ENCODE measurements around the gene NMRK2. TPM values are rescaled to one million over a fixed set of nuclear protein-coding genes. Genes with fewer than 3 reads are reported as not detected.
A peak's percentile ranks its signal among the peaks of the same experiment; 100 is the strongest.
"Not testable (repeated sequence)": the region's sequence is repeated elsewhere in the genome, so short reads cannot be mapped to it uniquely, and the experiment has no call there.

NMRK2 gene
- total and polyA plus RNA-seq, 2 donors, result 0.14 to 1.1 TPM

- peaks cover 3 to 17% of the 10 kb centered on the region in 2 donors for H3K4me1 ChIP-seq (ENCODE audit: control insufficient read depth in 2 of 2, insufficient read depth in 2 of 2, low read length in 2 of 2)
- WGBS, result 94% methylated on average over 11 of the region's 11 CpGs
- H3K27me3 ChIP-seq (ENCODE audit: control insufficient read depth in 2 of 2, insufficient read depth in 1 of 2, low read length in 1 of 2), result peaks cover 0 to 10% of the 10 kb centered on the region in 2 donors
- no peak overlapping the region for H3K4me3 ChIP-seq (ENCODE audit: low read length in 2 of 2)
- no peaks in the 10 kb centered on the region for H3K9me3 ChIP-seq (ENCODE audit: control insufficient read depth in 2 of 2, insufficient read depth in 1 of 2, low read length in 1 of 2)
- H3K36me3 ChIP-seq (ENCODE audit: control insufficient read depth in 2 of 2, insufficient read depth in 2 of 2, low read length in 1 of 2), result no peaks in the 10 kb centered on the region
- DNase-seq (ENCODE audit: low read depth in 6 of 9, low spot score in 9 of 9), result no peak
- no peak overlapping the region for H3K27ac ChIP-seq (ENCODE audit: low read depth in 1 of 2, low read length in 1 of 2)
These were observed 16.4 kb downstream of the NMRK2 start for GRCh38 chr19:3949294-3949693.

DNA sequence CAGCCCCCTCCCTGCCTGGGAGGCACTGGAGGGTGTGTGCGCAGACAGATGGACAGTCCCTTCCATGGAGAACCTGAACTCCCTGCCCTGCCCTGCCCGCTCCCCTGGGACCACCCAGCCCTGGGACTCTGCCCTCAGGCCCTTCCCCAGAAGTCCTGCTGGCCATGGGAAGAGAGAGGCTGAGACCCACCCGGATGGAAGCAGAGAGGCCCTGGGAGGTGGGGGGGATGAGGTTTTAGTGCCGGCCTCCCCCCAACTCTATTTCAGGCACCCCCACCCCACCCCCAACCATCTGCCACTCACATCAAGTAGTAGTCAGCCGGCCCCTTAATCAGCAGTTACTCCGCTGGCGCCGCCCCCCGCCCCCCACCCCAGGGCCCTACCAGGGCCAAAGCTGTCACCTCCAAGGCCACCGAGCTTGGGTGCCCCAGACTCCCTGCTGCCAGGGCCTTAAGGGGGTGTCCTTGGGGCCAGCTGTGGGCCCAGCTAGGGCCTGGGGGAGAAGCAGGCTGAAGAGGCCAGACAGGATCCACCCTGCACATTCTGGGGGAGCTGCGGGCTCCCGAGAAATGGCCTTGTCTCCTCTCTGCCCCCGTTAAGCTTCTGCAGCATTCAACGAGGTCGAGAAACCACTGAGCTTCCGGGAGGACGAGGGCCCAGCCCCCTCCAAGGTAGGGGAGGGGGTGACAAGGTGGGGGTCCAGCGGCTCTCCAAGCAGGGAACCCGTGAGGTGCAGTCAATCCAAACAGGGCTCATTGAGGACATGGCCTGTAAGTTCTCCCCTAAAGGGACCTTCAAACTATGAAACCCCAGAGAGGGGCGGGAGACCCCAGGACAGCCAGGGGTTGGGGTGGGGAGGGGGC is 17.4 kb downstream of the NMRK2 start:
- H3K27ac ChIP-seq (ENCODE audit: low read depth in 1 of 2, low read length in 1 of 2), result no peak overlapping the region
- H3K4me1 ChIP-seq (ENCODE audit: control insufficient read depth in 2 of 2, insufficient read depth in 2 of 2, low read length in 2 of 2), result peaks cover 3 to 17% of the 10 kb centered on the region in 2 donors
- peak in 1 of 9 donors; percentile 44 for DNase-seq (ENCODE audit: low read depth in 6 of 9, low spot score in 9 of 9)
- 38% methylated on average over 20 of the region's 20 CpGs for WGBS
- no peaks in the 10 kb centered on the region for H3K36me3 ChIP-seq (ENCODE audit: control insufficient read depth in 2 of 2, insufficient read depth in 2 of 2, low read length in 1 of 2)
- peaks cover 0 to 10% of the 10 kb centered on the region in 2 donors for H3K27me3 ChIP-seq (ENCODE audit: control insufficient read depth in 2 of 2, insufficient read depth in 1 of 2, low read length in 1 of 2)
- no peaks in the 10 kb centered on the region for H3K9me3 ChIP-seq (ENCODE audit: control insufficient read depth in 2 of 2, insufficient read depth in 1 of 2, low read length in 1 of 2)
- H3K4me3 ChIP-seq (ENCODE audit: low read length in 2 of 2), result peak overlapping the region; percentile 34 to 52

- peak overlapping the region in 1 of 2 donors; percentile 52 for H3K27ac ChIP-seq (ENCODE audit: low read depth in 1 of 2, low read length in 1 of 2)
- DNase-seq (ENCODE audit: low read depth in 6 of 9, low spot score in 9 of 9), result peak in 1 of 9 donors; percentile 22
- WGBS, result 37% methylated on average over 41 of the region's 41 CpGs
- peak overlapping the region; percentile 34 to 52 for H3K4me3 ChIP-seq (ENCODE audit: low read length in 2 of 2)
- no peaks in the 10 kb centered on the region for H3K9me3 ChIP-seq (ENCODE audit: control insufficient read depth in 2 of 2, insufficient read depth in 1 of 2, low read length in 1 of 2)
- peaks cover 3 to 17% of the 10 kb centered on the region in 2 donors for H3K4me1 ChIP-seq (ENCODE audit: control insufficient read depth in 2 of 2, insufficient read depth in 2 of 2, low read length in 2 of 2)
- peaks cover 6 to 7% of the 10 kb centered on the region in 2 donors for H3K36me3 ChIP-seq (ENCODE audit: control insufficient read depth in 2 of 2, insufficient read depth in 2 of 2, low read length in 1 of 2)
- H3K27me3 ChIP-seq (ENCODE audit: control insufficient read depth in 2 of 2, insufficient read depth in 1 of 2, low read length in 1 of 2), result peaks cover 0 to 10% of the 10 kb centered on the region in 2 donors
These were observed 18.3 kb downstream of the NMRK2 start for GRCh38 chr19:3950871-3951861.

DNA sequence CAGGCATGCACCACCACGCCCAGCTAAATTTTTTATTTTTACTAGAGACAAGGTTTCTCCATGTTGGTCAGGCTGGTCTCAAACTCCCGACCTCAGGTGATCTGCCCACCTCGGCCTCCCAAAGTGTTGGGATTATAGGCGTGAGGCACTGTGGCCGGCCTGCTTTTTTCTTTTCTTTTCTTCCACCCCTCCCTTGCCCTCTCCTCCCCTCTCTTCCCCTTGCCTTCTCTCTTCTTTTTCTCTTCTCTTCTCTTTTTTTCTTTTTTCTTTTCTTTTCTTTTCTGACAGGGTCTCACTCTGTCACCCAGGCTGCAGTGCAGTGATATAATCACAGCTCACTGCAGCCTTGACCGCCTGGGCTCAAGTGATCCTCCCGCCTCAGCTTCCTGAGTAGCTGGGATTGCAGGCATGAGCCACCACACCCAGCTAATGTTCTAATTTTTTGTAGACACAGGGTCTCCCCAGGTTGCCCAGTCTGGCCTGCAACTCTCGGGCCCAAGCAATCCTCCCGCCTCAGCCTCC is 19.9 kb downstream of the NMRK2 start:
- H3K4me1 ChIP-seq (ENCODE audit: control insufficient read depth in 2 of 2, insufficient read depth in 2 of 2, low read length in 2 of 2), result peaks cover 3 to 17% of the 10 kb centered on the region in 2 donors
- peaks cover 0 to 10% of the 10 kb centered on the region in 2 donors for H3K27me3 ChIP-seq (ENCODE audit: control insufficient read depth in 2 of 2, insufficient read depth in 1 of 2, low read length in 1 of 2)
- H3K27ac ChIP-seq (ENCODE audit: low read depth in 1 of 2, low read length in 1 of 2); DNase-seq (ENCODE audit: low read depth in 6 of 9, low spot score in 9 of 9); H3K4me3 ChIP-seq (ENCODE audit: low read length in 2 of 2); H3K9me3 ChIP-seq (ENCODE audit: control insufficient read depth in 2 of 2, insufficient read depth in 1 of 2, low read length in 1 of 2): not testable (repeated sequence)
- 95% methylated on average over 9 of the region's 9 CpGs for WGBS
- peaks cover 6 to 12% of the 10 kb centered on the region in 2 donors for H3K36me3 ChIP-seq (ENCODE audit: control insufficient read depth in 2 of 2, insufficient read depth in 2 of 2, low read length in 1 of 2)

GRCh38 chr19:3954107-3954506 is 21.2 kb downstream of the NMRK2 start:
- 97% methylated on average over 12 of the region's 12 CpGs for WGBS
- Histone ChIP-seq H3K27me3 (ENCODE audit: control insufficient read depth in 2 of 2, insufficient read depth in 1 of 2, low read length in 1 of 2) (peaks cover 0 to 10% of the 10 kb centered on the region in 2 donors), H3K9me3 (ENCODE audit: control insufficient read depth in 2 of 2, insufficient read depth in 1 of 2, low read length in 1 of 2) (no peaks in the 10 kb centered on the region), H3K27ac (ENCODE audit: low read depth in 1 of 2, low read length in 1 of 2) (no peak overlapping the region), H3K4me1 (ENCODE audit: control insufficient read depth in 2 of 2, insufficient read depth in 2 of 2, low read length in 2 of 2) (peaks cover 3 to 17% of the 10 kb centered on the region in 2 donors), H3K36me3 (ENCODE audit: control insufficient read depth in 2 of 2, insufficient read depth in 2 of 2, low read length in 1 of 2) (peaks cover 17 to 25% of the 10 kb centered on the region in 2 donors), H3K4me3 (ENCODE audit: low read length in 2 of 2) (no peak overlapping the region)
- DNase-seq (ENCODE audit: low read depth in 6 of 9, low spot score in 9 of 9), result no peak

DNA sequence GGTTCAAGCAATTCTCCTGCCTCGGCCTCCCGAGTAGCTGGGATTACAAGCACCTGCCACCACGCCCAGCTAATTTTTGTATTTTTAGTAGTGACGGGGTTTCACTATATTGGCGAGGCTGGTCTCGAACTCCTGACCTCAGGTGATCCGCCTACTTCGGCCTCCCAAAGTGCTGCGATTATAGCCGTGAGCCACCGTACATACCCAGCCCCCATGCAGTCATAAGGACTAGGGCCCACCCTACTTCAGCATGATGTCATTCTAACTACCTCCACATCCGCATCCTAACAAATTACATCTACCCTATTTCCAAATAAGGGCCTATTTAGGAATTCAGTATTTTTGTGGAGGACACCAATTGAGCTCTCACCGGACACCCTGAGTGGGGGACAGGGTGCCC is 22.4 kb downstream of the NMRK2 start:
- Histone ChIP-seq H3K4me1 (ENCODE audit: control insufficient read depth in 2 of 2, insufficient read depth in 2 of 2, low read length in 2 of 2) (peaks cover 3 to 15% of the 10 kb centered on the region in 2 donors), H3K36me3 (ENCODE audit: control insufficient read depth in 2 of 2, insufficient read depth in 2 of 2, low read length in 1 of 2) (peaks cover 26 to 37% of the 10 kb centered on the region in 2 donors)
- not testable (repeated sequence) for H3K9me3 ChIP-seq (ENCODE audit: control insufficient read depth in 2 of 2, insufficient read depth in 1 of 2, low read length in 1 of 2); H3K27ac ChIP-seq (ENCODE audit: low read depth in 1 of 2, low read length in 1 of 2); DNase-seq (ENCODE audit: low read depth in 6 of 9, low spot score in 9 of 9); H3K4me3 ChIP-seq (ENCODE audit: low read length in 2 of 2); H3K27me3 ChIP-seq (ENCODE audit: control insufficient read depth in 2 of 2, insufficient read depth in 1 of 2, low read length in 1 of 2)
- WGBS, result 92% methylated on average over 13 of the region's 13 CpGs

GRCh38 chr19:3955688-3956087 is 22.8 kb downstream of the NMRK2 start:
- 92% methylated on average over 10 of the region's 10 CpGs for WGBS
- H3K27ac ChIP-seq (ENCODE audit: low read depth in 1 of 2, low read length in 1 of 2), result no peak overlapping the region
- H3K27me3 ChIP-seq (ENCODE audit: control insufficient read depth in 2 of 2, insufficient read depth in 1 of 2, low read length in 1 of 2), result peaks cover 0 to 6% of the 10 kb centered on the region in 2 donors
- no peak for DNase-seq (ENCODE audit: low read depth in 6 of 9, low spot score in 9 of 9)
- H3K4me1 ChIP-seq (ENCODE audit: control insufficient read depth in 2 of 2, insufficient read depth in 2 of 2, low read length in 2 of 2), result peaks cover 3 to 11% of the 10 kb centered on the region in 2 donors
- no peaks in the 10 kb centered on the region for H3K9me3 ChIP-seq (ENCODE audit: control insufficient read depth in 2 of 2, insufficient read depth in 1 of 2, low read length in 1 of 2)
- H3K36me3 ChIP-seq (ENCODE audit: control insufficient read depth in 2 of 2, insufficient read depth in 2 of 2, low read length in 1 of 2), result peaks cover 30 to 40% of the 10 kb centered on the region in 2 donors
- H3K4me3 ChIP-seq (ENCODE audit: low read length in 2 of 2), result no peak overlapping the region

DNA sequence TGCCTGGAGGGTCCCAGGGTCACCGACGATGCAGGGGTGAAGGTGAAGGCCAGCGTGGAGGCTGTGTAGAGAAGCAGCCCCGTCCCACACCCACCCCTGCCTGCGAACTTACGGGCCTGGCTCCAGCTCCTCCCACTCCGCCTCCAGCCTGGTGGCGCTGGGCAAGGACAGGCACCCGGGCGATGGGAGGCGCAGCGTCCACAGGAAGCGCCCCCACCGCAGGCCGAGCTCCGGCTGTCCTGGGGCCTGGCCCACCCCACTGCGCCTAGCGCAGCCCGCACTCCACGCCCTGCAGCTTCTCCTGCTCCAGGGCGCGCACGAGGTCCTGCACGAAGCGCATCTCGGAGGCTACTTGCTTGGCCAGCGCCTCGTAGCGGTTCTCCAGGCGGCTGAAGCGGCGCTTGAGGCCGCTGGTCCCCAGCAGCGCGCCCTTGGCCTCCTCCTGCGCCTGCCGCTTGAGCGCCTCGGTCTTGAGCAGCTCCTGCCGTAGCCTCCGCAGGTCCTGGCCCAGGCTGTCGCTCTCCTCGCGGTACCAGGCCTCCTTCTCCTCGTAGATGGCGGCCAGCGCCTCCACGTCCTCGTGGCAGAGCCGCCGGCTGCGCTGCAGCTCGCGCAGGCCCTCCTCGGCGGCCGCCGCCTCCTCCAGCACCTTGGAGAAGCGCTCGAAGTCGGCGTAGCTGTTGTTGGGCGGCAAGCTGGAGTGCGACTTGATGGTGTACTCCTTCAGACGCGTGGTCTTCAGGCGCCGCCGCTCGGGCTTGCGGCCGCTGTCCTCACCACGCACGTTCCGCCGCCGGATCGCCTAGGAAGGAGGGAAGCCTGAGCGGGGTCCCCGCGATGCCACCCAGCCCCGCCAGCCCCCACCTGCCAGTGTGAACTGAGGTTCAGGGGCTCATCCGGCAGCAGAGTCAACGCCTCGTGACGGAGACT is 26.2 kb downstream of the NMRK2 start:
- no peaks in the 10 kb centered on the region for H3K27me3 ChIP-seq (ENCODE audit: control insufficient read depth in 2 of 2, insufficient read depth in 1 of 2, low read length in 1 of 2)
- H3K36me3 ChIP-seq (ENCODE audit: control insufficient read depth in 2 of 2, insufficient read depth in 2 of 2, low read length in 1 of 2), result peaks cover 56 to 74% of the 10 kb centered on the region in 2 donors
- H3K9me3 ChIP-seq (ENCODE audit: control insufficient read depth in 2 of 2, insufficient read depth in 1 of 2, low read length in 1 of 2), result no peaks in the 10 kb centered on the region
- no peak for DNase-seq (ENCODE audit: low read depth in 6 of 9, low spot score in 9 of 9)
- WGBS, result 97% methylated on average over 86 of the region's 86 CpGs
- no peaks in the 10 kb centered on the region for H3K4me1 ChIP-seq (ENCODE audit: control insufficient read depth in 2 of 2, insufficient read depth in 2 of 2, low read length in 2 of 2)
- no peak overlapping the region for H3K4me3 ChIP-seq (ENCODE audit: low read length in 2 of 2)
- H3K27ac ChIP-seq (ENCODE audit: low read depth in 1 of 2, low read length in 1 of 2), result no peak overlapping the region
